Prostate gland (tissue), 2 donors: Measurements from ENCODE around the gene CFAP53. TPM values are rescaled to one million over a fixed set of nuclear protein-coding genes. Genes with fewer than 3 reads are reported as not detected.

ENCODE experiments used
- DNase-seq: peaks from one replicate; pipeline ENCODE4 v3.0.0-alpha.2; 2019; ENCODE audit warnings: low spot score
- H3K27ac ChIP-seq, 2 donors: fragments of 200-600 bp; sonication (generic); 2 replicates each; pipeline ENCODE4 v1.5.1; 2017 to 2019
- H3K27me3 ChIP-seq: fragments of 200-600 bp; sonication (generic); replicated peaks from 2 replicates; pipeline ENCODE4 v1.5.1; 2019; ENCODE audit not compliant: insufficient read depth
- H3K36me3 ChIP-seq, 2 donors: fragments of 200-600 bp; sonication (generic); 1 replicate in 1 of 2; 2 replicates in 1 of 2; pipeline versions ENCODE4 v1.5.1 to v1.8.1; 2017 to 2019
- H3K4me1 ChIP-seq: fragments of 200-600 bp; sonication (generic); replicated peaks from 2 replicates; pipeline ENCODE4 v1.5.1; 2019
- H3K4me3 ChIP-seq, 2 donors: fragments of 200-600 bp; sonication (generic); 2 replicates each; pipeline ENCODE4 v1.5.1; 2017 to 2019
- H3K9me3 ChIP-seq: fragments of 200-600 bp; sonication (generic); 2 replicates; pipeline ENCODE4 v1.5.1; 2017
- CTCF ChIP-seq, 4 experiments: fragments of 200-600 bp in 2 of 4; fragments of 450-650 bp in 2 of 4; sonication (generic) in 2 of 4; IDR thresholded peaks; 1 replicate in 3 of 4; 2 replicates in 1 of 4; pipeline ENCODE4 v1.5.1; 2016 to 2019; ENCODE audit warnings: antibody characterized with exemption in 4 of 4, mild to moderate bottlenecking in 2 of 4, moderate library complexity in 2 of 4
- POLR2A ChIP-seq: fragments of 450-650 bp; IDR thresholded peaks from one replicate; pipeline ENCODE4 v1.6.1; 2016; ENCODE audit warnings: antibody characterized with exemption, mild to moderate bottlenecking
- POLR2AphosphoS5 ChIP-seq: sonication (generic); formaldehyde crosslinking; IDR thresholded peaks from one replicate; pipeline ENCODE4 v1.6.1; 2017; ENCODE audit warnings: antibody characterized with exemption
- WGBS: methylation state at CpG from one replicate; pipeline ENCODE4 v1.1.5; 2018; 5-methylcytosine and 5-hydroxymethylcytosine counted together
- intact Hi-C: fragments of 100-400 bp; cut with DNase I; formaldehyde crosslinking; loops from one replicate; pipeline ENCODE4 v1.14.2; 2022
- total RNA-seq, 2 donors: library from RNA; depleted of rRNA; stranded (reverse); fragments of >200 nt; gene quantifications; one replicate each; pipeline ENCODE4 v1.1.0, GENCODE V29; 2016

The CFAP53 gene
- total RNA-seq, 2 donors from 2014 or later, result 0.59 to 4.7 TPM

GRCh38 chr18:50276452-50276851, 10.2 kb upstream of the CFAP53 start:
- Histone ChIP-seq H3K9me3 (no peaks in the 10 kb centered on the region), H3K36me3 (peaks cover 39 to 44% of the 10 kb centered on the region in 2 donors), H3K4me3 (no peak overlapping the region), H3K27me3 (no peaks in the 10 kb centered on the region), H3K27ac (no peak overlapping the region), H3K4me1 (peaks cover 8% of the 10 kb centered on the region)
- TF ChIP-seq CTCF (IDR thresholded peaks at IDR 0.05) (no peak), POLR2AphosphoS5 (no peak), POLR2A (no peak)
- 94% methylated on average over 4 of the region's 4 CpGs for WGBS
- intact Hi-C loops, result no loop called here
- no peak for DNase-seq

- TF ChIP-seq POLR2A (no peak), CTCF (IDR thresholded peaks at IDR 0.05) (no peak), POLR2AphosphoS5 (no peak)
- Histone ChIP-seq H3K9me3 (no peaks in the 10 kb centered on the region), H3K4me3 (no peak overlapping the region), H3K4me1 (peaks cover 8% of the 10 kb centered on the region), H3K36me3 (peaks cover 44% of the 10 kb centered on the region in 2 donors), H3K27me3 (no peaks in the 10 kb centered on the region), H3K27ac (no peak overlapping the region)
- no peak for DNase-seq
- 95% methylated on average over 19 of the region's 19 CpGs for WGBS
- intact Hi-C loops, result no loop called here
Observed at GRCh38 chr18:50275503-50276036, 9.3 kb upstream of the CFAP53 start.

- H3K27me3 ChIP-seq, result no peaks in the 10 kb centered on the region
- no peaks in the 10 kb centered on the region for H3K9me3 ChIP-seq
- no peak overlapping the region for H3K27ac ChIP-seq
- TF ChIP-seq POLR2A (no peak), POLR2AphosphoS5 (no peak), CTCF (IDR thresholded peaks at IDR 0.05) (no peak)
- WGBS, result 95% methylated on average over 10 of the region's 10 CpGs
- no peak for DNase-seq
- peaks cover 4% of the 10 kb centered on the region for H3K4me1 ChIP-seq
- peaks cover 44% of the 10 kb centered on the region in 2 donors for H3K36me3 ChIP-seq
- intact Hi-C loops, result no loop called here
- no peak overlapping the region for H3K4me3 ChIP-seq
Observed at GRCh38 chr18:50274941-50275340, 8.6 kb upstream of the CFAP53 start.

- TF ChIP-seq POLR2A (no peak), CTCF (IDR thresholded peaks at IDR 0.05) (no peak), POLR2AphosphoS5 (no peak)
- Histone ChIP-seq H3K27me3 (no peaks in the 10 kb centered on the region), H3K27ac (no peak overlapping the region), H3K4me3 (no peak overlapping the region), H3K36me3 (peaks cover 44% of the 10 kb centered on the region in 2 donors), H3K9me3 (no peaks in the 10 kb centered on the region), H3K4me1 (no peaks in the 10 kb centered on the region)
- no peak for DNase-seq
- intact Hi-C loops, result no loop called here
- WGBS, result 93% methylated on average over 13 of the region's 17 CpGs
Observed at GRCh38 chr18:50274044-50274442, 7.7 kb upstream of the CFAP53 start.

GRCh38 chr18:50273203-50274043, 7.1 kb upstream of the CFAP53 start:
- DNase-seq, result no peak
- Histone ChIP-seq H3K27ac (no peak overlapping the region), H3K4me1 (no peaks in the 10 kb centered on the region), H3K4me3 (no peak overlapping the region), H3K27me3 (no peaks in the 10 kb centered on the region), H3K9me3 (no peaks in the 10 kb centered on the region), H3K36me3 (peaks cover 44% of the 10 kb centered on the region in 2 donors)
- TF ChIP-seq CTCF (IDR thresholded peaks at IDR 0.05), result no peak
- no peak for TF ChIP-seq POLR2AphosphoS5
- TF ChIP-seq POLR2A, result no peak
- WGBS, result 92% methylated on average over 23 of the region's 23 CpGs
- intact Hi-C loops, result no loop called here
